Measurements from ENCODE around the gene TRIM29.

The TRIM29 gene

DNA sequence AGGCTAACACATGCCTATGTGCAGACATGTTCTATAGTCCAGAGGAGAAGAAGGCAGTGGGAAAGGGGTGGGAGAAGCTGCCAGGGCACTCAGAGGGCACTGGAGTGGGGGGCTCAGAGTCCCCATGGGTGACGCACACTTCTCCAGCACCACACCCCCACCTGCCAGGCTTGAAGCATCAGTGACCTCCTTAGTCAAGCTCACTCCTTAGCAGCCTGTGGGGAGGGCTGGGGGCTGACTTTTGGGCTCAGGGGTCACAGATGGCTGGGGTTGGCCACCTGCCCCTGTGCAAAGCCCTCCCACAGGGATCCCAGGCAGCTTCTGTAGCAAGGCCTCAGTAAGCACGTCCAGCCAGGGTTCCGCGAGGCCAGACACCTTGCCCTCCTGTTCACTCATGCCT lies 18.8 kb downstream of the TRIM29 start:
- no peaks in the 10 kb centered on the region for H3K36me3 ChIP-seq
- H3K27me3 ChIP-seq (ENCODE audit: insufficient read depth, low read depth, severe bottlenecking), result no peaks in the 10 kb centered on the region
- H3K4me3 ChIP-seq (ENCODE audit: low read depth, low read length), result no peak overlapping the region
- H3K27ac ChIP-seq, result no peak overlapping the region
- no peaks in the 10 kb centered on the region for H3K9me3 ChIP-seq (ENCODE audit: severe bottlenecking)
- TF ChIP-seq, protein P1, sequence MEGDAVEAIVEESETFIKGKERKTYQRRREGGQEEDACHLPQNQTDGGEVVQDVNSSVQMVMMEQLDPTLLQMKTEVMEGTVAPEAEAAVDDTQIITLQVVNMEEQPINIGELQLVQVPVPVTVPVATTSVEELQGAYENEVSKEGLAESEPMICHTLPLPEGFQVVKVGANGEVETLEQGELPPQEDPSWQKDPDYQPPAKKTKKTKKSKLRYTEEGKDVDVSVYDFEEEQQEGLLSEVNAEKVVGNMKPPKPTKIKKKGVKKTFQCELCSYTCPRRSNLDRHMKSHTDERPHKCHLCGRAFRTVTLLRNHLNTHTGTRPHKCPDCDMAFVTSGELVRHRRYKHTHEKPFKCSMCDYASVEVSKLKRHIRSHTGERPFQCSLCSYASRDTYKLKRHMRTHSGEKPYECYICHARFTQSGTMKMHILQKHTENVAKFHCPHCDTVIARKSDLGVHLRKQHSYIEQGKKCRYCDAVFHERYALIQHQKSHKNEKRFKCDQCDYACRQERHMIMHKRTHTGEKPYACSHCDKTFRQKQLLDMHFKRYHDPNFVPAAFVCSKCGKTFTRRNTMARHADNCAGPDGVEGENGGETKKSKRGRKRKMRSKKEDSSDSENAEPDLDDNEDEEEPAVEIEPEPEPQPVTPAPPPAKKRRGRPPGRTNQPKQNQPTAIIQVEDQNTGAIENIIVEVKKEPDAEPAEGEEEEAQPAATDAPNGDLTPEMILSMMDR (IDR thresholded peaks at IDR 0.05; ENCODE audit: low read depth, low read length), result no peak
- no peak for DNase-seq

DNA sequence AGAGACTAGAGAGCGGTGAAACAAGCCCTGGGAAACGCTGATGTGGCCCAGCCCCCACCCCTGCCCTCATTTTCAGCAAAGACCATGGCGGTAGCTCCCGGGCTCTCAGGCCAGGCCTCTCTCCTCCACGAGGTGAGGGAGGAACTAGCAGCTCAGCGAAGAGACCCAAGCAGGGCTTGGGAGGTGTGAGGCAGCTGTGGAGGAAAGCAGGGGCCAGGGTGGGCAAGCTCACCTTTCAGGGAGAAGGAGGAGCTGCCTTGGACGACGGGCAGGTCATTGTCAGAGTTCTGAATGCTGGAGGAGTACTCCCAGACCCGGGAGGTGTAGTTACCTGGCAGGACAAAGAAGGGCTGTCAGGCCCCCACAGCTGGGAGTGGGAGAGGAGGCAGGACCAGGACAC lies 19.9 kb downstream of the TRIM29 start:
- no peak overlapping the region for H3K27ac ChIP-seq
- H3K4me3 ChIP-seq (ENCODE audit: low read depth, low read length), result no peak overlapping the region
- H3K9me3 ChIP-seq (ENCODE audit: severe bottlenecking), result no peaks in the 10 kb centered on the region
- H3K27me3 ChIP-seq (ENCODE audit: insufficient read depth, low read depth, severe bottlenecking), result no peaks in the 10 kb centered on the region
- TF ChIP-seq, protein P1 (IDR thresholded peaks at IDR 0.05; ENCODE audit: low read depth, low read length), result no peak
- no peak for DNase-seq
- no peaks in the 10 kb centered on the region for H3K36me3 ChIP-seq

DNA sequence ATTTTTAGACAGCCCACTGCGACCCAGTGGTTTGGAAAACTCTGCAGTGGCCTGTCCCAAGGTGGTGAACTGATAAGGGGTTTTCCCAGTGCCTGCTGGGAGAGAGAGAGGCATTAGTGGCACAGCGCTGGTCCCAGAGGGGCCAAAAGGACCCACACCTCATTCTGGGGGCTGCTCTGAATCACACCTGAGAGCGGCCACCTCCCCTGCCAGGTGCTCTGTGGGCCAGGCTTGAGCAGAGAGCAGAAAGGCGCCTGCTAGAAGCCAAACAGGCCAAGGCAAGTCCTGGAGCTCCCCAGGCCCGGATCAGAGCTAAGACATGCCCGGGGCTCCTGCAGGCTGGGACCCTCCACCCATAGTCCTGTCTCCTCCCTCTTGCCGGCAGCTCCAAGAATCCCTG lies 20.9 kb downstream of the TRIM29 start:
- Histone ChIP-seq H3K9me3 (ENCODE audit: severe bottlenecking) (no peaks in the 10 kb centered on the region), H3K36me3 (no peaks in the 10 kb centered on the region), H3K27me3 (ENCODE audit: insufficient read depth, low read depth, severe bottlenecking) (no peaks in the 10 kb centered on the region), H3K4me3 (ENCODE audit: low read depth, low read length) (no peak overlapping the region), H3K27ac (no peak overlapping the region)
- TF ChIP-seq, protein P1 (IDR thresholded peaks at IDR 0.05; ENCODE audit: low read depth, low read length), result no peak
- DNase-seq, result no peak

DNA sequence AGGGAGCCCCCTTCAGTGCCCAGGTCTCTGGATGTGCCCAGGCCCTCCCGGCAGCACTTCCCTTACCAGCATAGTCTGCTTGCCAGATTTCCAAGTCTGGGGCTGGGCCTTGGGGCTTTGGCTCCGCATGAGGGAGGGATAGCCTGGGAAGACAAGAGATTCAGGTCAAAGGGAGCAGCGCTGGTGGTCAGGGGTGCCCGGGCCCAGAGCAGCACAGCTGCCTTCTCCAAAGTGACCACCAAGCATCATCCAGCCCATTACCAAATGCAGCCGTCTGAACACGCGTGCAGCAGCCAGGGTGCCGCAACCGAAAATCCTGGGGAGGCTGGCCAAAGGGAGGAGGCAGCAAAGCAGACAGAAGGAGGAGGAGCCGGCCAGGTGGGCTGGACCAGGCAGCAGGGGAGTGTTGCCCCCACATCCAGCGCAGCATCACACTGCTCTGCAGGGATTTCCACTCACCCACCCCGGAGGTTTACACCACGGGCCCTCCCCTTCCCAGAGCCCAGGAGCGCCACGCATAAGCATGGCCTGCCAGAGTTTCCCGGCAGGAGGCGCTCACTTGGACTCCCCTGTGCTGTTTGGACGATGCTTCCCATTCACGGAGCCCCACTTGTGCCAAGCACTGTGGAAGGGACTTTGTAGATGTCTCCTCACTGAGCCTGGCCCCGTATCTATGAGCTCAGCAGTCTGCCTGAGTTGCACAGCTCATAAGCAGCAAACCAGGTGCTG lies 22.5 kb downstream of the TRIM29 start:
- TF ChIP-seq, protein P1 (IDR thresholded peaks at IDR 0.05; ENCODE audit: low read depth, low read length), result peak; percentile 10; the same call in 1 of the 2 replicates
- Histone ChIP-seq H3K4me3 (ENCODE audit: low read depth, low read length) (no peak overlapping the region), H3K9me3 (ENCODE audit: severe bottlenecking) (no peaks in the 10 kb centered on the region), H3K27ac (no peak overlapping the region), H3K36me3 (no peaks in the 10 kb centered on the region), H3K27me3 (ENCODE audit: insufficient read depth, low read depth, severe bottlenecking) (no peaks in the 10 kb centered on the region)
- no peak for DNase-seq

GRCh38 chr11:120112174-120112796 lies 25.6 kb downstream of the TRIM29 start:
- Histone ChIP-seq H3K4me3 (ENCODE audit: low read depth, low read length) (no peak overlapping the region), H3K27me3 (ENCODE audit: insufficient read depth, low read depth, severe bottlenecking) (no peaks in the 10 kb centered on the region), H3K9me3 (ENCODE audit: severe bottlenecking) (no peaks in the 10 kb centered on the region), H3K27ac (no peak overlapping the region), H3K36me3 (no peaks in the 10 kb centered on the region)
- no peak for DNase-seq
- TF ChIP-seq, protein P1 (IDR thresholded peaks at IDR 0.05; ENCODE audit: low read depth, low read length), result peak; percentile 52
